ENCODE measurements around the gene ZNF471. TPM values are rescaled to one million over a fixed set of nuclear protein-coding genes. Genes with fewer than 3 reads are reported as not detected.
A peak's percentile ranks its signal among the peaks of the same experiment; 100 is the strongest.

Gene ZNF471
- total and polyA plus RNA-seq, 4 donors: 2.8 to 12.1 (median 7.6) TPM

DNA sequence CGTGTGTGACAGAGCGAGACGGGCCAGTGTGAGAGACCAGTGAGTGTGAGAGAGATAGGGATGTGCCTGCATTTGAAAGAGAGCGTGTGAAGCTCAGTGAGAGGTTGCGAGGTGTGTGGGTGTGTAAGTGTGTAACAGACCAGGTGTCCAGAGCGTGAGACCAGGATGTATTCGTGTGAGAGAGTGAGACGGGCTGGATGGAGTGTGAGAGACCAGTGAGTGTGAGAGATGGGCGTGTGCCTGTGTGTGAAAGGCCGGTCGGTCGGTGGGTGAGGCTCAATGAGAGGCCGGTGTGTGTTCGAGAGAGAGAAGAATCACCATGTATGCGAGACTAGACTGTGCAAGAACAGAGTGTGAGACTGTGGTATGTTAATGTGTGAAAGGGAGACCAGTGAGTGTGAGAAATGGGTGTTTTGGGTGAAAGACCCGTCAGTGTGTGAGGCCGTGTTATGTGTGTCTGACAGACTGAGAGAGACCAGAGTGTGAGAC lies 679 bp downstream of the ZNF471 start:
- Histone ChIP-seq H3K4me3 (ENCODE audit: low read length in 2 of 2) (peak overlapping the region; percentile 42 to 70), H3K4me1 (ENCODE audit: control insufficient read depth in 1 of 2, insufficient read depth in 2 of 2, low read length in 2 of 2) (no peaks in the 10 kb centered on the region), H3K27me3 (ENCODE audit: control insufficient read depth in 1 of 2, insufficient read depth in 2 of 2, low read length in 1 of 2) (no peaks in the 10 kb centered on the region), H3K36me3 (ENCODE audit: control insufficient read depth in 1 of 2, insufficient read depth in 2 of 2, low read length in 1 of 2) (no peaks in the 10 kb centered on the region), H3K27ac (ENCODE audit: low read depth in 1 of 2, low read length in 2 of 2) (peak overlapping the region in 1 of 2 donors; percentile 95), H3K9me3 (ENCODE audit: control insufficient read depth, low read length) (no peaks in the 10 kb centered on the region)
- WGBS, 2 donors: 3% methylated on average over 17 of the region's 17 CpGs
- intact Hi-C loops (cut with DNase I): no loop called here
- no peak for ATAC-seq (ENCODE audit: low FRiP score)
- no peak for DNase-seq

- Histone ChIP-seq H3K36me3 (ENCODE audit: control insufficient read depth in 1 of 2, insufficient read depth in 2 of 2, low read length in 1 of 2) (peaks cover 4 to 24% of the 10 kb centered on the region in 2 donors), H3K27ac (ENCODE audit: low read depth in 1 of 2, low read length in 2 of 2) (no peak overlapping the region), H3K4me3 (ENCODE audit: low read length in 2 of 2) (peak overlapping the region in 1 of 2 donors; percentile 20), H3K9me3 (ENCODE audit: control insufficient read depth, low read length) (peaks cover 33% of the 10 kb centered on the region), H3K27me3 (ENCODE audit: control insufficient read depth in 1 of 2, insufficient read depth in 2 of 2, low read length in 1 of 2) (no peaks in the 10 kb centered on the region), H3K4me1 (ENCODE audit: control insufficient read depth in 1 of 2, insufficient read depth in 2 of 2, low read length in 2 of 2) (no peaks in the 10 kb centered on the region)
- 96 to 97% methylated on average over 4 of the region's 4 CpGs for WGBS, 2 donors
- intact Hi-C loops (cut with DNase I): no loop called here
- ATAC-seq (ENCODE audit: low FRiP score) (no peak), DNase-seq (no peak)
These were observed 17.7 kb downstream of the ZNF471 start for GRCh38 chr19:56525214-56525860.

- no peak overlapping the region for H3K4me3 ChIP-seq (ENCODE audit: low read length in 2 of 2)
- DNase-seq (no peak), ATAC-seq (ENCODE audit: low FRiP score) (no peak)
- H3K27me3 ChIP-seq (ENCODE audit: control insufficient read depth in 1 of 2, insufficient read depth in 2 of 2, low read length in 1 of 2): no peaks in the 10 kb centered on the region
- H3K36me3 ChIP-seq (ENCODE audit: control insufficient read depth in 1 of 2, insufficient read depth in 2 of 2, low read length in 1 of 2): peaks cover 6 to 17% of the 10 kb centered on the region in 2 donors
- peaks cover 26% of the 10 kb centered on the region for H3K9me3 ChIP-seq (ENCODE audit: control insufficient read depth, low read length)
- 94 to 98% methylated on average over 3 of the region's 3 CpGs for WGBS, 2 donors
- H3K4me1 ChIP-seq (ENCODE audit: control insufficient read depth in 1 of 2, insufficient read depth in 2 of 2, low read length in 2 of 2): no peaks in the 10 kb centered on the region
- peak overlapping the region in 1 of 2 donors; percentile 60 for H3K27ac ChIP-seq (ENCODE audit: low read depth in 1 of 2, low read length in 2 of 2)
- intact Hi-C loops (cut with DNase I): no loop called here
These were observed 29.8 kb downstream of the ZNF471 start for GRCh38 chr19:56537442-56537841.

DNA sequence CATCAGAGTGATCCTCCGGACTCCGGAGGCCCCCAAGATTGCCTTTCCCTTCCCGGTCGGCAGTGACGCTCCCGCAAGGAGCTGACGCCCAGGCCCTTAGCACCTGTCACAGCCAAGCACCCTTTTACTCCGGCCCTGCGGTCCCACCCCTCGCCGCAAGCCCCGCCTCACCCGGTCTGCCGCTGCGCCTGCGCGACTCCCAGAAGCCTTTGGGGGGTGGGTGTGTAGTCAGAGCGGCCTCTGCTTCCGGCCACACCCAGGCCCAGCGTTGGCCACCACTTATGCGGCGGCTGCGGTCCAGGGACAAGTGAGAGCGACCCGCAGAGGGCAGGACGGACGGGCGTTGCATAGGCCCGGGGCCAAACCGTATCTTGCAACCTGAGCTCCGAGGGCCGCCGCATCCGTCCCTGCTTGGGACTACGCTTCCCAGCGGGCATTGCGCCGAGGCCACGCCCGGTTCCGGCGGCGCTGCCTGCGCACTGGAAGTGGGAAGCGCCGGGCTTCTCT lies 30.7 kb downstream of the ZNF471 start:
- H3K9me3 ChIP-seq (ENCODE audit: control insufficient read depth, low read length): peaks cover 27% of the 10 kb centered on the region
- DNase-seq (peak; percentile 94 to 97), ATAC-seq (ENCODE audit: low FRiP score) (peak; percentile 98)
- peak overlapping the region in 1 of 2 donors; percentile 89 for H3K27ac ChIP-seq (ENCODE audit: low read depth in 1 of 2, low read length in 2 of 2)
- no peaks in the 10 kb centered on the region for H3K27me3 ChIP-seq (ENCODE audit: control insufficient read depth in 1 of 2, insufficient read depth in 2 of 2, low read length in 1 of 2)
- intact Hi-C loops (cut with DNase I): loop anchor here in 1 of 2 donors (1.0 kb wide), 1 partner anchor 29 kb away; the partner anchor contains the start of gene ZNF470
- H3K4me1 ChIP-seq (ENCODE audit: control insufficient read depth in 1 of 2, insufficient read depth in 2 of 2, low read length in 2 of 2): no peaks in the 10 kb centered on the region
- 0 to 1% methylated on average over 36 to 46 of the region's 46 CpGs for WGBS, 2 donors
- peak overlapping the region; percentile 52 to 96 for H3K4me3 ChIP-seq (ENCODE audit: low read length in 2 of 2)
- peaks cover 6 to 17% of the 10 kb centered on the region in 2 donors for H3K36me3 ChIP-seq (ENCODE audit: control insufficient read depth in 1 of 2, insufficient read depth in 2 of 2, low read length in 1 of 2)

DNA sequence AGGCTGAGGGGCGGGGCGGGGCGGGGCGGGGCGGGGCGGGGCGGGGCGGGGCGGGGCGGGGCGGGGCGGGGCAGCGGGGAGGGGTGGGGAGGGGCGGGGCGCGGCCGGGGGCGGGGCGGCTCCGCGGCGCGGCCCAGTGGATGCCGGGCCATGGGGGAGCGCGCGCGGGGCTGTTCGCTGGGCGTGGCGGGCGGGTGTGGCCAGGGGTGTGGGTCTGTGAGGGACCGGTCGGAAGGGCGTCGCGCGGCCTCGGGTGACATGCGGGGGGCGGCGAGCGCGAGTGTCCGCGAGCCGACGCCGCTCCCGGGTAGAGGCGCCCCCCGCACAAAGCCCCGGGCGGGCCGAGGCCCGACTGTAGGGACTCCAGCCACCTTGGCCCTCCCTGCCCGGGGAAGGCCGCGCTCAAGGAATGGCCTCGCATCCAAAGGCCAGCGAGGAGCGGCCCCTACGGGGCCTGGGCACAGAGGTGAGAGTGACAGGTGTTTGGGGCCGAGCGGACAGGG lies 31.2 kb downstream of the ZNF471 start, which contains the start of gene ZFP28:
Gene ZFP28, plus strand, starts transcription at position 188 of the 503 bp plus-strand sequence. Its CDS starts 71 bp downstream, at position 259.
- intact Hi-C loops (cut with DNase I): loop anchor here in 1 of 2 donors (1.0 kb wide), 1 partner anchor 28 kb away; the partner anchor contains the start of gene ZNF470
- ATAC-seq (ENCODE audit: low FRiP score) (peak; percentile 80), DNase-seq (peak; percentile 85 to 92)
- Histone ChIP-seq H3K4me3 (ENCODE audit: low read length in 2 of 2) (peak within 1 kb of the TSS; percentile 52 to 96), H3K27ac (ENCODE audit: low read depth in 1 of 2, low read length in 2 of 2) (peak within 1 kb of the TSS in 1 of 2 donors; percentile 89), H3K4me1 (ENCODE audit: control insufficient read depth in 1 of 2, insufficient read depth in 2 of 2, low read length in 2 of 2) (no peaks in the 10 kb centered on the region), H3K27me3 (ENCODE audit: control insufficient read depth in 1 of 2, insufficient read depth in 2 of 2, low read length in 1 of 2) (no peaks in the 10 kb centered on the region), H3K9me3 (ENCODE audit: control insufficient read depth, low read length) (peaks cover 23% of the 10 kb centered on the region), H3K36me3 (ENCODE audit: control insufficient read depth in 1 of 2, insufficient read depth in 2 of 2, low read length in 1 of 2) (peaks cover 6 to 17% of the 10 kb centered on the region in 2 donors)
- 0 to 1% methylated on average over 18 to 57 of the region's 65 CpGs for WGBS, 2 donors

DNA sequence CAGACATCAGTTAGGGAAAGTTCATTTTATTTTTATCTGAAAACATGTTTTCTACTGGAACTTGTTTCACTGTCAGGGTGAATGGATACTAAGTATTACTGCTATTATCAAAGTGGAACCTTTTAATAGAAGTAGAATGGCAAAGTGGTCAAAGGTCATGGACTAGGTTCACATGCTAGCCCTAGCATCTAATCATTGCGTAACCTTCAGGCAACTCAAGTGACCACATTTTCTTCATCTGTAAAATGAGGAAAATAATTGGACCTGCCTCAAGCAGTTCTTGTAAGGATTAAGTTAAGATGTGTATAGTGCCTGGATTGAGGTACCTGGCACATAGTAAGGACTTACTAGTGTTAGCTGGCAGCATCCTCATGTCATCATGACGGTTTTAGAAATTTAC lies 36.1 kb downstream of the ZNF471 start:
- WGBS, 2 donors: 93 to 97% methylated on average over 2 of the region's 2 CpGs

GRCh38 chr19:56547535-56547934 lies 39.9 kb downstream of the ZNF471 start:
- no peaks in the 10 kb centered on the region for H3K4me1 ChIP-seq (ENCODE audit: control insufficient read depth in 1 of 2, insufficient read depth in 2 of 2, low read length in 2 of 2)
- no peaks in the 10 kb centered on the region for H3K27me3 ChIP-seq (ENCODE audit: control insufficient read depth in 1 of 2, insufficient read depth in 2 of 2, low read length in 1 of 2)
- H3K36me3 ChIP-seq (ENCODE audit: control insufficient read depth in 1 of 2, insufficient read depth in 2 of 2, low read length in 1 of 2): peaks cover 25 to 37% of the 10 kb centered on the region in 2 donors
- ATAC-seq (ENCODE audit: low FRiP score) (no peak), DNase-seq (no peak)
- peaks cover 39% of the 10 kb centered on the region for H3K9me3 ChIP-seq (ENCODE audit: control insufficient read depth, low read length)
- WGBS, 2 donors: 47 to 50% methylated on average over 6 of the region's 6 CpGs
- H3K4me3 ChIP-seq (ENCODE audit: low read length in 2 of 2): no peak overlapping the region
- intact Hi-C loops (cut with DNase I): no loop called here
- H3K27ac ChIP-seq (ENCODE audit: low read depth in 1 of 2, low read length in 2 of 2): no peak overlapping the region

More for the DNA sequence above, 36.1 kb downstream of the ZNF471 start:
- no peaks in the 10 kb centered on the region for H3K27me3 ChIP-seq (ENCODE audit: control insufficient read depth in 1 of 2, insufficient read depth in 2 of 2, low read length in 1 of 2)
- H3K4me3 ChIP-seq (ENCODE audit: low read length in 2 of 2): no peak overlapping the region
- H3K4me1 ChIP-seq (ENCODE audit: control insufficient read depth in 1 of 2, insufficient read depth in 2 of 2, low read length in 2 of 2): no peaks in the 10 kb centered on the region
- intact Hi-C loops (cut with DNase I): no loop called here
- DNase-seq (no peak), ATAC-seq (ENCODE audit: low FRiP score) (no peak)
- H3K9me3 ChIP-seq (ENCODE audit: control insufficient read depth, low read length): peaks cover 35% of the 10 kb centered on the region
- H3K27ac ChIP-seq (ENCODE audit: low read depth in 1 of 2, low read length in 2 of 2): no peak overlapping the region
- peaks cover 16 to 33% of the 10 kb centered on the region in 2 donors for H3K36me3 ChIP-seq (ENCODE audit: control insufficient read depth in 1 of 2, insufficient read depth in 2 of 2, low read length in 1 of 2)

DNA sequence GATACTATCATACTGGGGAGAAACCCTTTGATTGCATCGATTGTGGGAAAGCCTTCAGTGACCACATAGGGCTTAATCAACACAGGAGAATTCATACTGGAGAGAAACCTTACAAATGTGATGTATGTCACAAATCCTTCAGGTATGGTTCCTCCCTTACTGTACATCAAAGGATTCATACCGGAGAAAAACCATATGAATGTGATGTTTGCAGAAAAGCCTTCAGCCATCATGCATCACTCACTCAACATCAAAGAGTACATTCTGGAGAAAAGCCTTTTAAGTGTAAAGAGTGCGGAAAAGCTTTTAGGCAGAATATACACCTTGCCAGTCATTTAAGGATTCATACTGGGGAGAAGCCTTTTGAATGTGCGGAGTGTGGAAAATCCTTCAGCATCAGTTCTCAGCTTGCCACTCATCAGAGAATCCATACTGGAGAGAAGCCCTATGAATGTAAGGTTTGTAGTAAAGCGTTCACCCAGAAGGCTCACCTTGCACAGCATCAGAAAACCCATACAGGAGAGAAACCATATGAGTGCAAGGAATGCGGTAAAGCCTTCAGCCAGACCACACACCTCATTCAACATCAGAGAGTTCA lies 46.7 kb downstream of the ZNF471 start:
- H3K27ac ChIP-seq (ENCODE audit: low read depth in 1 of 2, low read length in 2 of 2): no peak overlapping the region
- H3K9me3 ChIP-seq (ENCODE audit: control insufficient read depth, low read length): peaks cover 32% of the 10 kb centered on the region
- DNase-seq (no peak), ATAC-seq (ENCODE audit: low FRiP score) (no peak)
- no peaks in the 10 kb centered on the region for H3K27me3 ChIP-seq (ENCODE audit: control insufficient read depth in 1 of 2, insufficient read depth in 2 of 2, low read length in 1 of 2)
- H3K36me3 ChIP-seq (ENCODE audit: control insufficient read depth in 1 of 2, insufficient read depth in 2 of 2, low read length in 1 of 2): peaks cover 26 to 31% of the 10 kb centered on the region in 2 donors
- intact Hi-C loops (cut with DNase I): no loop called here
- no peaks in the 10 kb centered on the region for H3K4me1 ChIP-seq (ENCODE audit: control insufficient read depth in 1 of 2, insufficient read depth in 2 of 2, low read length in 2 of 2)
- peak overlapping the region in 1 of 2 donors; percentile 14 for H3K4me3 ChIP-seq (ENCODE audit: low read length in 2 of 2)
- 80 to 98% methylated on average over 6 of the region's 6 CpGs for WGBS, 2 donors

All from aorta (tissue), 5 donors.